ENCODE data around the gene NCOA7.
"Not testable (repeated sequence)": the region's sequence is repeated elsewhere in the genome, so short reads cannot be mapped to it uniquely, and the experiment has no call there.

Gene NCOA7

GRCh38 chr6:125868252-125868651, 77.5 kb downstream of the NCOA7 start:
- no peak for DNase-seq

- DNase-seq, result no peak
These were observed 78.1 kb downstream of the NCOA7 start for GRCh38 chr6:125868678-125869395.

DNA sequence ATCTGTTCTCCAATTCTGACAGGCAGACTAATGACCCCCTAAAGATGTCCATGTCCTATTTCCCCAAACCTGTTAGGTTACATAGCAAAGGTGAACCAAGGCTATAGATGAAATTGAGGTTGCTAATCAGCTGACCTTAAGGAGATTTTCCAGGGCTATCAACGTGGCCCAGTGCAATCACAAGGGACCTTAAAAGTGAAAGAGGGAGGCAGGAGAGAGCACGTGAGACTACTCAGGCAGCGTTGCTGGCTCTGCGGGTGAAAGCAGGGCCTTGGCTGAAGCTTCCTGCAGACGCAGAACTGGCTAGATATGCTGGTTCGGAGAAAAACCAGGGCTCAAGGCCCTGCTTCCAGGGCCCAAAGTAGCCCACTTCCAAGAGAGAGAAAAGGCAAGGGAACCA, 78.7 kb downstream of the NCOA7 start:
- no peak for DNase-seq

DNA sequence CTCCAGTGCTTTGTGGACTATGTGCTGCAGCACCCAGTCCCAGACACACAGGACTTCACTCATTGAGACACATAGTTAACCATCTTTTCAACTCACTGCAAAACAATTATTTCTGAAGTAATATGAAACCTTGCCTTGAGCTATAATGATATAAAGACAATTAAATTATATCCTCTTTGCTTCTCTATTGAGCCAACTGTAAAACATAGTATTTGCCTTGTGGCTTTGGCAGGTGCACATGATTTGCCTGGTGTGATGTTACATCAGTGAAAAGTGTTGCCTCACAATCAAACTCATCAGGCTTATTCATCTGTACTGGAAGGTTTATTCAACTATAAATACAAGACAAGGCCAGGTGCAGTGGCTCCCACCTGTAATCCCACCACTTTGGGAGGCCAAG, 80.6 kb downstream of the NCOA7 start:
- DNase-seq, result no peak

- DNase-seq, result no peak
These were observed 81.6 kb downstream of the NCOA7 start for GRCh38 chr6:125872259-125872921.

- DNase-seq, result no peak
These were observed 91.5 kb downstream of the NCOA7 start for GRCh38 chr6:125882243-125882642.

GRCh38 chr6:125884634-125885371, 94.0 kb downstream of the NCOA7 start:
- DNase-seq, result no peak

DNA sequence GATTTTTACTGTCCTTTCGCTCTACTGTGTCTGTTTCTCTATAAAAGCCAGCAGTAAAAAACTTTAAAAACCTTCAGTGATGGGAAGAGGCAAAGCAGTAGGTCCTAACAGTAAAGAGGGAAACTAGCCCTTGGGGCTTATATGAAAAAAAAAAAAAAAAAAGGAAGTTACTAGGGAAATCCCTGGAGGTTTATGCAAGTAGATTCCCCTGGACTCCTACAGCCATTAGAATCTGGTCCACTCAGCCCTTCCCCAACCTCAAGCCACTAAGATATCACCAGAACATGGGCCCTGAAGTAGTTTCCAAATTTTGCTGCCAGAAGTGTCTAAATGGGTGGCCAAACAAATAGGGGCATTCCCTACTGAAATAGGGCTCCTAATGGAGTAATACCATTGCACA, 95.3 kb downstream of the NCOA7 start:
- DNase-seq, result no peak

- no peak for DNase-seq
These were observed 96.2 kb downstream of the NCOA7 start for GRCh38 chr6:125886914-125887313.

- no peak for DNase-seq
These were observed 96.6 kb downstream of the NCOA7 start for GRCh38 chr6:125887372-125887771.

DNA sequence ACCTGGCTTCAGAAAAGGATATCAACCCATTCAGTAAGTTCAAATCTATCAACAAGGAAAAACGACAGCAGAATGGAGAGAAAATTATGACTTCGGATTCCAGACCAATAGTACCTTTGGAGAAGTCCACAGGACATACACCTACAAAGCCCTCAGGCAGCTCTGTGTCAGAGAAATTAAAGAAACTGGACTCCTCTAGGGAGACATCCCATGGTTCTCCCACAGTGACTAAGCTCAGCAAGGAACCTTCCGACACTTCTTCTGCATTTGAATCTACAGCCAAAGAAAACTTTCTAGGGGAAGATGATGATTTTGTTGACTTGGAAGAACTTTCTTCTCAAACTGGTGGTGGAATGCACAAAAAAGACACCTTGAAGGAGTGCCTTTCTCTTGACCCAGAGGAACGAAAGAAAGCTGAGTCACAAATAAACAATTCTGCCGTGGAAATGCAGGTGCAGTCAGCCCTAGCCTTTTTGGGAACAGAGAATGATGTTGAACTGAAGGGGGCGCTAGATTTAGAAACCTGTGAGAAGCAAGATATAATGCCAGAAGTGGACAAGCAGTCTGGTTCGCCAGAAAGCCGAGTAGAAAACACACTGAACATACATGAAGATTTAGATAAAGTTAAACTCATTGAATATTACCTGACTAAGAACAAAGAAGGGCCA, 98.4 kb downstream of the NCOA7 start:
- no peak for DNase-seq

DNA sequence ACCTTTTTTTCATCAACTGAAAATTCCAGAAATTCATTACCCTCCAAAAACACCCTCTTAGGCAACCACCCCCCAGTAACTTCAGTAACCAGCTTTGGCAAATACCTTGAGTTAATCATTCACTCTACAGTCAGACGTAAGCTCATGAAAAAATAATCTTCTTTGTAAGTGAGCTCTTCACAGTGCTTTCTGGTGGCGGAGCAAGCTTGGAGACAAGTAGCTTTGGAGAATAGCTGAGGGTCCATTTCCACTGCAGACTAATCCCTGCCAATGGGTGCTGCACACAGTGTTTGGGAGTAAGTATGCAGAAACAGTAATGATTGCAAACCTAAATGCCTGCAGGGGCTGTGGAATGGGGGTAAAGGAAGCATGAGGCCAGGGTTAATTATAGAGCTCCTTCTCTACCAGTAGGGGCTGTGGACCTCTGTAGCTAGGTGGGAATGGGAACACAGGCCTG, 109.0 kb downstream of the NCOA7 start:
- DNase-seq, result peak; percentile 27

DNA sequence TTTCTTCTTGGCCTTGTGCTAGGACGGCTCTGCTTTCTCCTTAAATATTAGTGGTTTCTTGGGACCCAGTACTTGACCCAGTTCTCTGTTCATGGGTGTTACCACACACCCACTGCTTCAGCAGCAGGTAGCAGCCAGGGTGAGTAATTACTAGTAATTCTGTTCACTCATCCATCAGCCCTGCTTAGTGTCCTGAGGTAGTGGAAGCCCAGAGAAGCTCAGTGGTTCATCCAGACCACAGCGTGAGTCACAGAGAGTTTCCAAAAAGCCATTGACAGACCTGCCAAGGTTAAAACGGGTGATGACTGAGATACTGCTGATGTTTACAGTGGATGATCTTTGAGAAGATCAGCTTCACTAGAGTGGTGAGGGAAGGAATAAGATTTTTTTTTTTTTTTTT, 114.1 kb downstream of the NCOA7 start:
- no peak for DNase-seq

- no peak for DNase-seq
These were observed 115.6 kb downstream of the NCOA7 start for GRCh38 chr6:125906158-125906998.

DNA sequence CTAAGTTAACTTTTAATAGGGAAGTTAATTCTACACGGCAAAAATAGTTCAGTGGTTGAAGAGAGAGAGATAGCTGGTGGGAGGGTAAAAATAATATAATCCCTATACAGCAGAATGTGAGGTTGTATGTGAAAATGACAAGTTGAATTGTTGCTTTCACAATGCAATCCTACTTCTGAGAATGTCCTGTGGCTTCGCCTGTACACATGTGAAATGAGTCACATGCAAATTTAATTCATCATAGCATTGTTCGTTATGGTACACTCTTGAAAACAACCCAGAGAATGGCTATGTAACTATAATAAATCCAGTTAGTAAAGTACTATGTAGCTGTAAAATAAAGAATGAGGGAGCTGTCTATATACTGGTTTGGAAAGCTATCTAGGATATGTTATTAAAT, 119.8 kb downstream of the NCOA7 start:
- DNase-seq, result no peak

GRCh38 chr6:125911051-125911451, 120.3 kb downstream of the NCOA7 start:
- not testable (repeated sequence) for DNase-seq

DNA sequence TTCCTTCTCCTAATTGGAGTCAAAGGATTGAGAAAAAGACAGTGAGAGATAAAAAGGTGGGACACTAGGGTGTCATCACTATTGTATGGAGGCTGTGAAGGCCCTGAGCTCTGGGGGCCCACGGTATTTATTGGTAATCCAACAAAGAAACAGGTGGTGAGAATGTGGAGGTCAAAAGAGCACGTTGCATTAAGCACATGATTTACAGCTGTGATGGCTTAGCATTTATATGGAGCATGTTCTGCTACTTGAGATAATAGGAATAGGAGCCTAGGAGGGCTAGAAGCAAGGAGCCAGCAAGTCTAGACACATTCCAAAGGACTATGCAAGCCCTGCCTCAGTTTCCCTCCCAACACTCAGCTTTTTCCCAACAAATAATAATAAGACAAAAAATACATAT, 121.7 kb downstream of the NCOA7 start:
- DNase-seq, result not testable (repeated sequence)

DNA sequence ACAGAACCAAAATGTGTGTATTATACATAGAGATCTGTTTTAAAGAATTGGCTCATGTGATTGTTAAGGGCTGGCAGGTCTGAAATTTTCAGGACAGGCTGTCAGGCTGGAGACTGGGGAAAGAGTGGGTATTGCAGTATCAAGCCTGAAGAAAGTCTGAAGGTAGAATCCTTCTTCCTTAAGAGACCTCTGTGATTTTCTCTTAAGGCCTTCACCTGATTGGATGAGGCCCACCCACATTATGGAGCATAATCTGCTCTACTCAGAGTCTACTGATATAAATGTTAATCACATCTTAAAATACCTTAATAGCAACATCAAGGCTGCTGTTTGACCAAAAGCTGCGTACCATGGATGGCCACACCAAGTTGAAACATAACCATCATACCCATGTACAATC, 122.4 kb downstream of the NCOA7 start:
- DNase-seq, result no peak

DNA sequence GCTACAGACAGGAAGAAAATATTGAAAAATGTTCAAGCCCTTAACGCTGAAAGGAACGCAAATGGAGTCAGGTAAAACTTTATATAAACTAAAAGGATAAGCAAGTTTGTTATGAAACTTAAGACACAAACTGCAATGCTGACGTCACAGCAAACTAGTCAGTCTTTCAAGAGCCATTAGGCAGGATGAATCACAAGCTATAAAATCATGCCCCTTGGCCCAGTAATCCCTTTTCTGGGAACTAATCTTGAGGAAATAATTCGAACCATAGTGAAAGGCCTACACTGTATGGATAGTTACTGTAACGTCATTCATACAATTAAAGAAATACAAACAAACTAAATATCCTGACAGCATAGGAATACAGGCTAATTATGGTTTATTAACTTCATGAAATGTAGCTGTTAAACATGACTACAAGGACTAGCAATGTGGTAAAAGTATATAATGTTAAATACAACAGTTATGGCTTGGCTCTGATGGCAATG, 123.1 kb downstream of the NCOA7 start:
- DNase-seq, result no peak

GRCh38 chr6:125918230-125918629, 127.5 kb downstream of the NCOA7 start:
- DNase-seq, result peak; percentile 23

GRCh38 chr6:125918681-125919566, 128.2 kb downstream of the NCOA7 start:
- peak; percentile 56 for DNase-seq

Data from right kidney (tissue), 1 donor.